ENCODE measurements around the gene IPO7.
A peak's percentile ranks its signal among the peaks of the same experiment; 100 is the strongest.
"Not testable (repeated sequence)": the region's sequence is repeated elsewhere in the genome, so short reads cannot be mapped to it uniquely, and the experiment has no call there.

IPO7 gene

GRCh38 chr11:9397746-9398680 is 13.6 kb downstream of the IPO7 start:
- no peak for DNase-seq (ENCODE audit: low read depth in 2 of 2)

- DNase-seq (ENCODE audit: low read depth in 2 of 2): no peak
These were observed 15.0 kb downstream of the IPO7 start for GRCh38 chr11:9399466-9399865.

GRCh38 chr11:9401884-9402283 is 17.4 kb downstream of the IPO7 start:
- not testable (repeated sequence) for DNase-seq (ENCODE audit: low read depth in 2 of 2)

- no peak for DNase-seq (ENCODE audit: low read depth in 2 of 2)
These were observed 44.3 kb downstream of the IPO7 start for GRCh38 chr11:9428706-9429105.

- DNase-seq (ENCODE audit: low read depth in 2 of 2): no peak
These were observed 54.2 kb downstream of the IPO7 start for GRCh38 chr11:9438611-9439010.

GRCh38 chr11:9446230-9446629 is 61.8 kb downstream of the IPO7 start:
- DNase-seq (ENCODE audit: low read depth in 2 of 2): no peak

- no peak for DNase-seq (ENCODE audit: low read depth in 2 of 2)
These were observed 64.3 kb downstream of the IPO7 start for GRCh38 chr11:9448576-9449352.

- not testable (repeated sequence) for DNase-seq (ENCODE audit: low read depth in 2 of 2)
These were observed 67.6 kb downstream of the IPO7 start for GRCh38 chr11:9452023-9452422.

GRCh38 chr11:9455722-9456121 is 71.3 kb downstream of the IPO7 start:
- no peak for DNase-seq (ENCODE audit: low read depth in 2 of 2)

GRCh38 chr11:9459667-9460321 is 75.3 kb downstream of the IPO7 start:
- peak; percentile 20 to 27 for DNase-seq (ENCODE audit: low read depth in 2 of 2)

- peak; percentile 99 to 100 for DNase-seq (ENCODE audit: low read depth in 2 of 2)
These were observed 76.0 kb downstream of the IPO7 start, which contains the start of gene ZNF143 for GRCh38 chr11:9460322-9461062. Gene ZNF143 (plus strand): TSS chr11:9461012. CDS start chr11:9471309, 10,297 bp downstream.

GRCh38 chr11:9461063-9461759 is 76.8 kb downstream of the IPO7 start:
- DNase-seq (ENCODE audit: low read depth in 2 of 2): peak; percentile 64 to 74

- no peak for DNase-seq (ENCODE audit: low read depth in 2 of 2)
These were observed 77.3 kb downstream of the IPO7 start for GRCh38 chr11:9461760-9462134.

- DNase-seq (ENCODE audit: low read depth in 2 of 2): no peak
These were observed 77.8 kb downstream of the IPO7 start for GRCh38 chr11:9462172-9462799.

- DNase-seq (ENCODE audit: low read depth in 2 of 2): no peak
These were observed 78.5 kb downstream of the IPO7 start for GRCh38 chr11:9462806-9463537.

GRCh38 chr11:9470765-9471164 is 86.3 kb downstream of the IPO7 start:
- no peak for DNase-seq (ENCODE audit: low read depth in 2 of 2)

- DNase-seq (ENCODE audit: low read depth in 2 of 2): no peak
These were observed 89.0 kb downstream of the IPO7 start for GRCh38 chr11:9473408-9473807.

GRCh38 chr11:9479899-9480298 is 95.4 kb downstream of the IPO7 start:
- DNase-seq (ENCODE audit: low read depth in 2 of 2): no peak

- DNase-seq (ENCODE audit: low read depth in 2 of 2): no peak
These were observed 104.8 kb downstream of the IPO7 start for GRCh38 chr11:9489080-9489765.

All from stimulated activated CD8-positive, alpha-beta memory T cell treated with anti-CD3 and anti-CD28 coated beads, Interleukin-7, amount 100 ng/mL, for 4 hours (primary cell).